H9 (cell line): ENCODE data around the gene NRBF2. TPM values are rescaled to one million over a fixed set of nuclear protein-coding genes. Genes with fewer than 3 reads are reported as not detected.

Experiments
- DNase-seq: peaks from one replicate; pipeline ENCODE4 v3.0.0-alpha.2; 2017
- H2AFZ ChIP-seq: one replicate; pipeline ENCODE4 v1.6.1; 2013; ENCODE audit warnings: mild to moderate bottlenecking, low read length, control low read depth, moderate library complexity
- H2AK5ac ChIP-seq: 2 replicates; pipeline ENCODE4 v1.6.1; 2013; ENCODE audit warnings: low read length, control low read depth, mixed read lengths; ENCODE audit not compliant: insufficient read length
- H2BK120ac ChIP-seq: one replicate; pipeline ENCODE4 v1.6.1; 2013; ENCODE audit warnings: low read depth, mild to moderate bottlenecking, low read length, control low read depth, inconsistent platforms; ENCODE audit not compliant: poor library complexity, severe bottlenecking
- H2BK12ac ChIP-seq: 2 replicates; pipeline ENCODE4 v1.6.1; 2013; ENCODE audit warnings: low read length, control low read depth, mixed read lengths, low read depth; ENCODE audit not compliant: insufficient read length
- H2BK15ac ChIP-seq: 2 replicates; pipeline ENCODE4 v1.6.1; 2013; ENCODE audit warnings: low read depth, low read length, control low read depth
- H2BK20ac ChIP-seq: one replicate; pipeline ENCODE4 v1.6.1; 2013; ENCODE audit warnings: low read depth, mild to moderate bottlenecking, low read length, control low read depth, inconsistent platforms; ENCODE audit not compliant: poor library complexity, severe bottlenecking
- H2BK5ac ChIP-seq: 2 replicates; pipeline ENCODE4 v1.6.1; 2013; ENCODE audit warnings: low read length, control low read depth, mixed read lengths; ENCODE audit not compliant: insufficient read length
- H3K14ac ChIP-seq: 2 replicates; pipeline ENCODE4 v1.6.1; 2013; ENCODE audit warnings: low read length, control low read depth; ENCODE audit not compliant: insufficient read depth
- H3K18ac ChIP-seq: 2 replicates; pipeline ENCODE4 v1.6.1; 2013; ENCODE audit warnings: low read depth, mild to moderate bottlenecking, mixed read lengths, low read length, control low read depth; ENCODE audit not compliant: insufficient read length
- H3K23ac ChIP-seq: 2 replicates; pipeline ENCODE4 v1.6.1; 2013; ENCODE audit warnings: low read length, control low read depth, mixed read lengths, low read depth; ENCODE audit not compliant: insufficient read length
- H3K23me2 ChIP-seq: 2 replicates; pipeline ENCODE4 v1.6.1; 2013; ENCODE audit warnings: low read depth, mild to moderate bottlenecking, mixed read lengths, low read length, control low read depth; ENCODE audit not compliant: insufficient read length, poor library complexity, severe bottlenecking
- H3K27ac ChIP-seq: 2 replicates; pipeline ENCODE4 v1.5.1; 2013; ENCODE audit warnings: low read length, control low read depth, mixed read lengths, low read depth; ENCODE audit not compliant: insufficient read length
- H3K27me3 ChIP-seq: 2 replicates; pipeline ENCODE4 v1.6.1; 2013; ENCODE audit warnings: low read length, control low read depth, inconsistent platforms; ENCODE audit not compliant: insufficient read depth
- H3K4ac ChIP-seq: 2 replicates; pipeline ENCODE4 v1.6.1; 2013; ENCODE audit warnings: low read depth, mild to moderate bottlenecking, control low read depth, inconsistent platforms, low read length, moderate library complexity
- H3K4me1 ChIP-seq: 2 replicates; pipeline ENCODE4 v1.6.1; 2013; ENCODE audit warnings: low read length, control low read depth, inconsistent platforms; ENCODE audit not compliant: insufficient read depth
- H3K4me2 ChIP-seq: 2 replicates; pipeline ENCODE4 v1.6.1; 2013; ENCODE audit warnings: low read length, control low read depth, mixed read lengths; ENCODE audit not compliant: insufficient read length, insufficient read depth
- H3K56ac ChIP-seq: 2 replicates; pipeline ENCODE4 v1.6.1; 2013; ENCODE audit warnings: low read depth, mild to moderate bottlenecking, mixed read lengths, low read length, control low read depth; ENCODE audit not compliant: insufficient read length
- H3K79me1 ChIP-seq: 2 replicates; pipeline ENCODE4 v1.6.1; 2013; ENCODE audit warnings: low read depth, mild to moderate bottlenecking, moderate library complexity, low read length, control low read depth, inconsistent platforms; ENCODE audit not compliant: insufficient read depth, poor library complexity, severe bottlenecking
- H3K79me2 ChIP-seq: 2 replicates; pipeline ENCODE4 v1.6.1; 2013; ENCODE audit warnings: low read length, control low read depth, inconsistent platforms; ENCODE audit not compliant: insufficient read depth
- H3K9ac ChIP-seq: 2 replicates; pipeline ENCODE4 v1.6.1; 2013; ENCODE audit warnings: low read length, control low read depth, mixed read lengths; ENCODE audit not compliant: insufficient read length; ENCODE audit errors: extremely low read depth
- H3K9me3 ChIP-seq: one replicate; pipeline ENCODE4 v1.6.1; 2013; ENCODE audit warnings: low read depth, low read length, inconsistent platforms; ENCODE audit not compliant: control insufficient read depth
- H3T11ph ChIP-seq: one replicate; pipeline ENCODE4 v1.6.1; 2013; ENCODE audit warnings: mild to moderate bottlenecking, low read length, control low read depth, inconsistent platforms
- H4K20me1 ChIP-seq: one replicate; pipeline ENCODE4 v1.6.1; 2013; ENCODE audit not compliant: control insufficient read depth, insufficient read length, insufficient read depth
- H4K5ac ChIP-seq: 2 replicates; pipeline ENCODE4 v1.6.1; 2013; ENCODE audit warnings: low read depth, mild to moderate bottlenecking, mixed read lengths, low read length, control low read depth; ENCODE audit not compliant: insufficient read length
- H4K8ac ChIP-seq: replicated peaks from 2 replicates; pipeline ENCODE4 v1.6.1; 2013; ENCODE audit warnings: low read length, control low read depth, mixed read lengths, low read depth; ENCODE audit not compliant: insufficient read length
- H4K91ac ChIP-seq: 2 replicates; pipeline ENCODE4 v1.6.1; 2013; ENCODE audit warnings: low read depth, mild to moderate bottlenecking, moderate library complexity, mixed read lengths, low read length, control low read depth; ENCODE audit not compliant: insufficient read length
- H3K27ac Mint-ChIP-seq, 3 experiments: 2 replicates in 2 of 3; 3 replicates in 1 of 3; pipeline ENCODE4 v1.8.0; 2020 to 2021; ENCODE audit warnings: mixed read lengths in 3 of 3, mild to moderate bottlenecking in 1 of 3, moderate library complexity in 1 of 3
- H3K27me3 Mint-ChIP-seq: 2 replicates; pipeline ENCODE4 v1.8.0; 2021; ENCODE audit warnings: low read depth, mild to moderate bottlenecking, moderate library complexity, mixed read lengths
- H3K36me3 Mint-ChIP-seq, 3 experiments: 2 replicates in 2 of 3; 3 replicates in 1 of 3; pipeline ENCODE4 v1.8.0; 2020 to 2021; ENCODE audit warnings: low read depth in 3 of 3, mixed read lengths in 3 of 3; ENCODE audit not compliant: insufficient read depth in 1 of 3
- H3K4me1 Mint-ChIP-seq, 2 experiments: 2 replicates each; pipeline ENCODE4 v1.8.0; 2020; ENCODE audit warnings: mixed read lengths in 2 of 2
- H3K4me3 Mint-ChIP-seq, 2 experiments: 2 replicates in 1 of 2; 3 replicates in 1 of 2; pipeline ENCODE4 v1.8.0; 2020 to 2021; ENCODE audit warnings: mild to moderate bottlenecking in 2 of 2, mixed read lengths in 2 of 2, moderate library complexity in 1 of 2
- H3K9me3 Mint-ChIP-seq, 2 experiments: 2 replicates in 1 of 2; 3 replicates in 1 of 2; pipeline ENCODE4 v1.8.0; 2020; ENCODE audit warnings: mild to moderate bottlenecking in 2 of 2, mixed read lengths in 2 of 2, moderate library complexity in 1 of 2
- CTCF ChIP-seq: fragments of 200-600 bp; sonication (generic); conservative IDR thresholded peaks from 3 replicates; pipeline ENCODE4 v1.8.0; 2021; ENCODE audit warnings: antibody characterized with exemption, mild to moderate bottlenecking
- WGBS: extraction: QIAGEN DNeasy Blood & Tissue Kit; methylation state at CpG from one replicate; pipeline ENCODE4 v1.1.7; 2013; ENCODE audit warnings: missing lambda C conversion rate, low lambda C conversion rate, mixed read lengths; ENCODE audit not compliant: insufficient read length; ENCODE audit errors: extremely low coverage; 5-methylcytosine and 5-hydroxymethylcytosine counted together
- total RNA-seq: library from RNA; stranded (reverse); gene quantifications from 2 replicates; pipeline ENCODE4 v1.2.1, GENCODE V29; 2021

The NRBF2 gene
- total RNA-seq, 1 experiment from 2014 or later = 30.1 TPM

GRCh38 chr10:63164166-63164623, 31.1 kb downstream of the NRBF2 start:
- peak overlapping the region in 1 of 3 experiments; percentile 80; a peak in 2 of 7 replicates for H3K27ac Mint-ChIP-seq
- H3K9ac ChIP-seq = no peak overlapping the region
- H2BK120ac ChIP-seq = no peak overlapping the region
- no peaks in the 10 kb centered on the region for H3K27me3 ChIP-seq
- no peak overlapping the region for H3K4ac ChIP-seq
- H3K27ac ChIP-seq = no peak overlapping the region
- no peak overlapping the region for H2BK5ac ChIP-seq
- no peak overlapping the region for H2AK5ac ChIP-seq
- WGBS = no CpG with 5 or more reads among the region's 2 CpGs
- no peak overlapping the region for H2BK20ac ChIP-seq
- H4K91ac ChIP-seq = no peak overlapping the region
- H3K27me3 Mint-ChIP-seq = no peaks in the 10 kb centered on the region; the same call in 1 of the 2 replicates
- H2BK12ac ChIP-seq = no peak overlapping the region
- H2BK15ac ChIP-seq = no peak overlapping the region
- TF ChIP-seq CTCF = no peak
- H3K14ac ChIP-seq = no peak overlapping the region
- H4K8ac ChIP-seq = no peak overlapping the region
- no peak overlapping the region for H3K23ac ChIP-seq
- no peaks in the 10 kb centered on the region for H3K4me1 Mint-ChIP-seq
- H3K56ac ChIP-seq = no peak overlapping the region
- no peaks in the 10 kb centered on the region for H3K4me1 ChIP-seq
- no peak overlapping the region for H3K18ac ChIP-seq
- H3K4me3 Mint-ChIP-seq = no peak overlapping the region
- peaks cover 12 to 46% (median 24%) of the 10 kb centered on the region in 3 experiments; a peak in 5 of 7 replicates for H3K36me3 Mint-ChIP-seq
- no peak overlapping the region for H3T11ph ChIP-seq
- H3K79me1 ChIP-seq = no peaks in the 10 kb centered on the region
- no peak overlapping the region for H3K4me2 ChIP-seq
- no peak for DNase-seq
- H3K79me2 ChIP-seq = no peaks in the 10 kb centered on the region
- no peak overlapping the region for H2AFZ ChIP-seq
- H3K23me2 ChIP-seq = no peaks in the 10 kb centered on the region
- H4K5ac ChIP-seq = no peak overlapping the region
- H4K20me1 ChIP-seq = no peaks in the 10 kb centered on the region
- no peaks in the 10 kb centered on the region; a peak in 1 of 5 replicates for H3K9me3 Mint-ChIP-seq
- H3K9me3 ChIP-seq = no peaks in the 10 kb centered on the region
